Activated CD4-positive, alpha-beta memory T cell treated with anti-CD3 and anti-CD28 coated beads, Interleukin-2, amount 10 ng/mL, durations not matched to agents 7 days and 5 days (primary cell): ENCODE data around the gene ZNF592. TPM values are rescaled to one million over a fixed set of nuclear protein-coding genes. Genes with fewer than 3 reads are reported as not detected.

Experiments
- CTCF ChIA-PET: fragments of 350-600 bp; sonication (Branson Sonifier 250); formaldehyde crosslinking; loops from one replicate; lab custom pipeline; 2021; ENCODE audit warnings: antibody characterized with exemption, inconsistent platforms; lab: Charles Lee
- POLR2A ChIA-PET: fragments of 350-600 bp; sonication (Branson Sonifier 250); formaldehyde crosslinking; loops from one replicate; lab custom pipeline; 2021; ENCODE audit warnings: antibody characterized with exemption; lab: Charles Lee
- DNase-seq: peaks from one replicate; pipeline ENCODE4 v3.0.0-alpha.2; 2020
- H3K27ac Mint-ChIP-seq: one replicate; pipeline ENCODE4 v1.8.0; 2021; ENCODE audit warnings: mild to moderate bottlenecking, mixed read lengths
- H3K27me3 Mint-ChIP-seq: one replicate; pipeline ENCODE4 v1.8.0; 2021; ENCODE audit warnings: mixed read lengths
- H3K36me3 Mint-ChIP-seq: one replicate; pipeline ENCODE4 v1.8.0; 2021; ENCODE audit warnings: low read depth, mixed read lengths
- H3K4me1 Mint-ChIP-seq: one replicate; pipeline ENCODE4 v1.8.0; 2021; ENCODE audit warnings: mixed read lengths
- H3K4me3 Mint-ChIP-seq: one replicate; pipeline ENCODE4 v1.8.0; 2021; ENCODE audit warnings: mild to moderate bottlenecking, mixed read lengths
- H3K9me3 Mint-ChIP-seq: one replicate; pipeline ENCODE4 v1.8.0; 2021; ENCODE audit warnings: mixed read lengths
- total RNA-seq, 2 experiments: library from RNA; stranded (reverse); gene quantifications; one replicate each; pipeline ENCODE4 v1.2.3, GENCODE V29; 2021

Gene ZNF592
- total RNA-seq, 2 experiments from 2014 or later = 36.6 to 38.0 TPM

GRCh38 chr15:84800365-84800806 lies 52.0 kb downstream of the ZNF592 start:
- H3K4me1 Mint-ChIP-seq = no peaks in the 10 kb centered on the region
- H3K36me3 Mint-ChIP-seq = peaks cover 63% of the 10 kb centered on the region
- ChIA-PET POLR2A (no interaction called here), CTCF (interaction anchor here (1.1 kb wide), 1 partner anchor 142 kb away, joined by 4 read pairs; the partner anchor contains the start of gene NMB)
- H3K27ac Mint-ChIP-seq = no peak overlapping the region
- H3K4me3 Mint-ChIP-seq = no peak overlapping the region
- no peaks in the 10 kb centered on the region for H3K9me3 Mint-ChIP-seq
- DNase-seq = no peak
- no peaks in the 10 kb centered on the region for H3K27me3 Mint-ChIP-seq

DNA sequence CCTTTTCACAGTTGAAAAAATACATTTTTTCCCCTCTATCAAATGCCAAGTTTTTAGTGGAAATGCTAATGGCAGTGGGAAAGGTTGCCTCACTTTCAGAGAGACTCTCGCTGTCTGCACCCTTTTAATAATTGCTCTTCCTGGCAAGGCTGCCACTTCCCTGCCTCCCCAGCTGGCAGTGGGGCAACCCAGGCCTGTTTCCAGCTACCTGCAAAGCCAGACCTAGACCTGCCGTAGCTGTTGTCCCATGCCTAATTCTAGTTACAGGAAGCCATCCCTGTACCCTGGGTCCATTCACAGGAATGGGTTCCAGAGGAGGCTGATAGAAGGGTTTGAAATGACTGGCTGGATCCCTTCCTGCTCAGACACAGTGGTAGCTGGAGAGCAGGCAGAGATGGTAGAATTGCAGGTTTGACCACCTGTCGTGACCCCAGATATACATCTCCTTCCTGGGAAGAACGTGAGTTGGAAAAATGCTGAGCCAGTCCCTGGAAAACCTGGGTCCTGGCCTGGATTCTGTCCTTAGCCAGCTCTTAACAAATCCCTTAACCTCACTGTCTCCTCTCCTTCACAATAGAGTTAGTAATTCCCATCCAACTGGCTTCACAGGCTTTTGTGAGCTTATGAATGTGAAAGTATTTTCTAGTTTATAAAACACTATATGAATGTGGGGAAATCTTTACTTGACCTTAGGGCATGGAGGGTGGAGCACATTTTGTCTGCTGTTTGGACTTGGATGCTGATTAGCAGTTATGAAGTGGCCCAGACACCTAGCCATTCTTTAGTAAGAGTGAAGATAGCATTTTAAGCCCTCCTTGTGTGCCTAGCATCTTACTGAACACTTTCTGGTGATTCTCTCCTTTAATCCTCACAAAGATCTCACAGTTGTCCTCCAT lies 55.9 kb downstream of the ZNF592 start:
- H3K9me3 Mint-ChIP-seq = no peaks in the 10 kb centered on the region
- ChIA-PET POLR2A (no interaction called here), CTCF (no interaction called here)
- no peak for DNase-seq
- H3K4me1 Mint-ChIP-seq = peaks cover 3% of the 10 kb centered on the region
- H3K36me3 Mint-ChIP-seq = peaks cover 40% of the 10 kb centered on the region
- H3K4me3 Mint-ChIP-seq = no peak overlapping the region
- H3K27ac Mint-ChIP-seq = no peak overlapping the region
- H3K27me3 Mint-ChIP-seq = no peaks in the 10 kb centered on the region

- DNase-seq = no peak
- POLR2A ChIA-PET = interaction anchor here (1.2 kb wide), 1 partner anchor 156 kb away, joined by 3 read pairs; no protein-coding TSS in a partner anchor
- CTCF ChIA-PET = interaction anchor here (1.3 to 1.4 kb wide), 2 partner anchors 73 to 123 kb away, joined by 3 to 4 read pairs; no protein-coding TSS in a partner anchor
- Mint-ChIP-seq H3K4me3 (no peak overlapping the region), H3K27ac (no peak overlapping the region), H3K36me3 (peaks cover 31% of the 10 kb centered on the region), H3K27me3 (no peaks in the 10 kb centered on the region), H3K9me3 (no peaks in the 10 kb centered on the region), H3K4me1 (peaks cover 3% of the 10 kb centered on the region)
Measured at GRCh38 chr15:84805221-84805620, 56.8 kb downstream of the ZNF592 start.

- ChIA-PET POLR2A (no interaction called here), CTCF (no interaction called here)
- no peak for DNase-seq
- Mint-ChIP-seq H3K4me3 (no peak overlapping the region), H3K36me3 (peaks cover 21% of the 10 kb centered on the region), H3K27me3 (no peaks in the 10 kb centered on the region), H3K4me1 (peaks cover 3% of the 10 kb centered on the region), H3K9me3 (no peaks in the 10 kb centered on the region), H3K27ac (no peak overlapping the region)
Measured at GRCh38 chr15:84807228-84807627, 58.8 kb downstream of the ZNF592 start.

GRCh38 chr15:84810073-84810840 lies 61.9 kb downstream of the ZNF592 start:
- Mint-ChIP-seq H3K4me3 (no peak overlapping the region), H3K27me3 (no peaks in the 10 kb centered on the region), H3K4me1 (peaks cover 3% of the 10 kb centered on the region), H3K36me3 (peaks cover 4% of the 10 kb centered on the region), H3K9me3 (no peaks in the 10 kb centered on the region), H3K27ac (no peak overlapping the region)
- ChIA-PET POLR2A (interaction anchor here (1.3 kb wide), 1 partner anchor 176 kb away, joined by 3 read pairs; no protein-coding TSS in a partner anchor), CTCF (interaction anchor here (0.7 kb wide), 1 partner anchor 33 kb away, joined by 3 read pairs; no protein-coding TSS in a partner anchor)
- no peak for DNase-seq

- no peak overlapping the region for H3K4me3 Mint-ChIP-seq
- peaks cover 4% of the 10 kb centered on the region for H3K36me3 Mint-ChIP-seq
- CTCF ChIA-PET = interaction anchor here (0.5 to 0.6 kb wide), 2 partner anchors 42 to 43 kb away, joined by 3 to 5 read pairs; no protein-coding TSS in a partner anchor
Measured at GRCh38 chr15:84811151-84811550, 62.8 kb downstream of the ZNF592 start.

GRCh38 chr15:84811828-84812227 lies 63.4 kb downstream of the ZNF592 start:
- H3K36me3 Mint-ChIP-seq = peaks cover 4% of the 10 kb centered on the region
- DNase-seq = no peak
- ChIA-PET CTCF (interaction anchor here (0.6 kb wide), 1 partner anchor 44 kb away, joined by 5 read pairs; no protein-coding TSS in a partner anchor), POLR2A (no interaction called here)
- no peaks in the 10 kb centered on the region for H3K9me3 Mint-ChIP-seq
- H3K4me1 Mint-ChIP-seq = peaks cover 11% of the 10 kb centered on the region
- no peak overlapping the region for H3K4me3 Mint-ChIP-seq
- H3K27me3 Mint-ChIP-seq = peaks cover 2% of the 10 kb centered on the region
- H3K27ac Mint-ChIP-seq = no peak overlapping the region

More at GRCh38 chr15:84811151-84811550, 62.8 kb downstream of the ZNF592 start:
- DNase-seq = no peak
- Mint-ChIP-seq H3K4me1 (peaks cover 7% of the 10 kb centered on the region), H3K9me3 (no peaks in the 10 kb centered on the region), H3K27me3 (no peaks in the 10 kb centered on the region), H3K27ac (no peak overlapping the region)
- POLR2A ChIA-PET = no interaction called here

DNA sequence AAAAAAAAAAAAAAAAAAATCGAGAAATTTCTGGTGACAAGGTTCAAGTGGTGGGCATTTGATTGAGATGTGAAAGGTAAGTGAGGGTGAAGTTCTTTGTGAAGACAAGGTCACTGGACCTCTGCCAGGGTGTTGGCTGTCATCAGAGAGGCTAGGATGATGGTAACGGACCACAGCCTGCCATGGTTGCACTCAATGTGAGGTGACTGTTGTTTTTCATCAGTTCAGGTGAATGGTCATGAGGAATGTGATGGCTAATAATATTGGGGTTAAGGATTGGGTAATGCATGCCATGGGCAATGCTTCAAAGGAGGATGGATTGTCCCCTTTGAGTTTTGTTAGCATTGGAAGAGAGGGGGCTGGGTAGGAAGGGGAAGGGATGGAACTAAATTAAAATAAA lies 64.5 kb downstream of the ZNF592 start:
- no peak for DNase-seq
- H3K4me1 Mint-ChIP-seq = peaks cover 8% of the 10 kb centered on the region
- no peak overlapping the region for H3K27ac Mint-ChIP-seq
- CTCF ChIA-PET = no interaction called here
- POLR2A ChIA-PET = no interaction called here
- no peak overlapping the region for H3K4me3 Mint-ChIP-seq
- H3K27me3 Mint-ChIP-seq = peaks cover 2% of the 10 kb centered on the region
- H3K36me3 Mint-ChIP-seq = peaks cover 4% of the 10 kb centered on the region
- H3K9me3 Mint-ChIP-seq = no peaks in the 10 kb centered on the region

DNA sequence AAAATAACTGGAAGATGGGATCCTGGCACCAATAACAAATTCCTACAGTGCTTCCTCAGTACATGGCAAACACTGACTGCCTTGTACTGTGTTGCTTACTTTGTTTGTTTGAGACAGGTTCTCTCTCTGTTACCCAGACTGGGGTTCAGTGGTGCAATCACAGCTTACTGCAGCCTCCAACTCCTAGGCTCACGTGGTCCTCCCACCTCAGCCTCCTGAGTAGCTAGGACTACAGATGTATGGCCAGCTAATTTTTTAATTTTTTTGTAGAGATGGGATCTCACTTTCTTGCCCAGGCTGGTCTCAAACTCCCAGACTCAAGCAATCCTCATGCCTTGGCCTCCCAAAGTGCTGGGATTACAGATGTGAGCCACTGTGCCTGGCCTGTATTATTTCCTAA lies 65.0 kb downstream of the ZNF592 start:
- POLR2A ChIA-PET = no interaction called here
- Mint-ChIP-seq H3K9me3 (no peaks in the 10 kb centered on the region), H3K4me1 (peaks cover 14% of the 10 kb centered on the region), H3K27ac (no peak overlapping the region), H3K27me3 (peaks cover 4% of the 10 kb centered on the region), H3K36me3 (peaks cover 4% of the 10 kb centered on the region), H3K4me3 (no peak overlapping the region)
- DNase-seq = no peak
- CTCF ChIA-PET = no interaction called here

- Mint-ChIP-seq H3K27ac (no peak overlapping the region), H3K36me3 (peaks cover 3% of the 10 kb centered on the region), H3K4me1 (peaks cover 15% of the 10 kb centered on the region), H3K4me3 (no peak overlapping the region), H3K27me3 (peaks cover 4% of the 10 kb centered on the region), H3K9me3 (no peaks in the 10 kb centered on the region)
- ChIA-PET CTCF (no interaction called here), POLR2A (no interaction called here)
- no peak for DNase-seq
Measured at GRCh38 chr15:84813931-84814330, 65.5 kb downstream of the ZNF592 start.

DNA sequence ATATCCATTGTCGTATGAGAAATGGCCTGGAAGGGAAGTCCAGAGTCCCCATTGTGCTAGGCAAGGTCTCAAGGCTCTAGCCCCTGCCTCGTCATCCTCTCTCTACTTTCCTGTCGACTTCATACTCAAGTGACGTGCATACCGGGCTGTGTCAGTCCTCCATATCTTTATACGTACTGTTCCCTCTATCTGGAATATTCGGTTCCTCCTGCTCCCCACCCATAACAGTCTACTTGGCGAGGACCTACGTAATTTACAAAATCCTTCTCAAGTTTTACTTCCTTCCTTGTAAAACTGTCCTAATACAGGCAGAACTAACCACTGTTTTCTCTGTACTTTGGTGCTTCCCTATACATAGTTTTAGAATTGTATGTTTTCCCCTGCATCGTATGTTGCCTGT lies 66.5 kb downstream of the ZNF592 start:
- Mint-ChIP-seq H3K4me3 (no peak overlapping the region), H3K4me1 (peaks cover 15% of the 10 kb centered on the region), H3K36me3 (no peaks in the 10 kb centered on the region), H3K27me3 (peaks cover 4% of the 10 kb centered on the region), H3K9me3 (no peaks in the 10 kb centered on the region), H3K27ac (no peak overlapping the region)
- no peak for DNase-seq
- POLR2A ChIA-PET = no interaction called here
- CTCF ChIA-PET = no interaction called here

GRCh38 chr15:84816694-84817465 lies 68.5 kb downstream of the ZNF592 start, which contains the start of gene ALPK3:
Gene ALPK3 (plus strand): TSS chr15:84817356. CDS start chr15:84817453, 97 bp downstream.
- Mint-ChIP-seq H3K4me3 (no peak within 1 kb of the TSS), H3K27me3 (peaks cover 4% of the 10 kb centered on the region), H3K4me1 (peaks cover 15% of the 10 kb centered on the region), H3K36me3 (no peaks in the 10 kb centered on the region), H3K9me3 (no peaks in the 10 kb centered on the region), H3K27ac (no peak within 1 kb of the TSS)
- ChIA-PET POLR2A (no interaction called here), CTCF (no interaction called here)
- no peak for DNase-seq
